ENCODE data around the gene TMEM132C. TPM values are rescaled to one million over a fixed set of nuclear protein-coding genes. Genes with fewer than 3 reads are reported as not detected.

TMEM132C gene
- total RNA-seq, 4 donors from 2014 or later, result 2.4 to 5.5 (median 3.3) TPM

- Histone ChIP-seq H3K36me3 (peaks cover 0 to 8% of the 10 kb centered on the region in 2 donors), H3K27ac (no peak overlapping the region), H3K4me3 (no peak overlapping the region), H3K4me1 (no peaks in the 10 kb centered on the region), H3K27me3 (peaks cover 7% of the 10 kb centered on the region), H3K9me3 (no peaks in the 10 kb centered on the region)
- no peak for ATAC-seq
- TF ChIP-seq POLR2A (IDR thresholded peaks at IDR 0.05), result no peak
- TF ChIP-seq CTCF (IDR thresholded peaks at IDR 0.05), result no peak
- TF ChIP-seq EP300 (IDR thresholded peaks at IDR 0.05), result no peak
- TF ChIP-seq POLR2AphosphoS5 (IDR thresholded peaks at IDR 0.05), result no peak
- WGBS, 2 donors (ENCODE audit: low coverage in 1 of 2), result 53 to 64% methylated on average over 3 to 4 of the region's 4 CpGs
These were observed 427.5 kb downstream of the TMEM132C start for GRCh38 chr12:128694445-128694844.

- Histone ChIP-seq H3K4me1 (no peaks in the 10 kb centered on the region), H3K36me3 (peaks cover 0 to 8% of the 10 kb centered on the region in 2 donors), H3K9me3 (no peaks in the 10 kb centered on the region), H3K27ac (no peak overlapping the region), H3K4me3 (no peak overlapping the region), H3K27me3 (peaks cover 7% of the 10 kb centered on the region)
- ATAC-seq, result no peak
- TF ChIP-seq POLR2AphosphoS5 (IDR thresholded peaks at IDR 0.05), result no peak
- 82 to 98% methylated on average over 4 to 11 of the region's 22 CpGs for WGBS, 2 donors (ENCODE audit: low coverage in 1 of 2)
These were observed 428.7 kb downstream of the TMEM132C start for GRCh38 chr12:128695697-128696096.

GRCh38 chr12:128698301-128698972 lies 431.5 kb downstream of the TMEM132C start:
- H3K9me3 ChIP-seq, result no peaks in the 10 kb centered on the region
- H3K4me3 ChIP-seq, result no peak overlapping the region
- no peak overlapping the region for H3K27ac ChIP-seq
- 79 to 80% methylated on average over 7 to 10 of the region's 12 CpGs for WGBS, 2 donors (ENCODE audit: low coverage in 1 of 2)
- TF ChIP-seq EP300 (IDR thresholded peaks at IDR 0.05) (no peak), POLR2AphosphoS5 (IDR thresholded peaks at IDR 0.05) (no peak), POLR2A (IDR thresholded peaks at IDR 0.05) (no peak), CTCF (IDR thresholded peaks at IDR 0.05) (no peak)
- peaks cover 14% of the 10 kb centered on the region for H3K27me3 ChIP-seq
- no peak for ATAC-seq
- H3K36me3 ChIP-seq, result peaks cover 0 to 8% of the 10 kb centered on the region in 2 donors
- H3K4me1 ChIP-seq, result no peaks in the 10 kb centered on the region

- 80 to 83% methylated on average over 1 to 4 of the region's 4 CpGs for WGBS, 2 donors (ENCODE audit: low coverage in 1 of 2)
- no peaks in the 10 kb centered on the region for H3K4me1 ChIP-seq
- H3K36me3 ChIP-seq, result peaks cover 0 to 8% of the 10 kb centered on the region in 2 donors
- no peak overlapping the region for H3K4me3 ChIP-seq
- peaks cover 14% of the 10 kb centered on the region for H3K27me3 ChIP-seq
- TF ChIP-seq POLR2AphosphoS5 (IDR thresholded peaks at IDR 0.05) (no peak), POLR2A (IDR thresholded peaks at IDR 0.05) (no peak), EP300 (IDR thresholded peaks at IDR 0.05) (no peak), CTCF (IDR thresholded peaks at IDR 0.05) (no peak)
- H3K27ac ChIP-seq, result no peak overlapping the region
- no peak for ATAC-seq
- no peaks in the 10 kb centered on the region for H3K9me3 ChIP-seq
These were observed 432.1 kb downstream of the TMEM132C start for GRCh38 chr12:128699106-128699505.

- H3K9me3 ChIP-seq, result no peaks in the 10 kb centered on the region
- no peaks in the 10 kb centered on the region for H3K4me1 ChIP-seq
- no peak overlapping the region for H3K27ac ChIP-seq
- no peak overlapping the region for H3K4me3 ChIP-seq
- ATAC-seq, result no peak
- 78 to 90% methylated on average over 2 to 4 of the region's 5 CpGs for whole genome bisulfite sequencing, 2 donors (ENCODE audit: low coverage in 1 of 2)
- TF ChIP-seq POLR2AphosphoS5 (IDR thresholded peaks at IDR 0.05), result no peak
- TF ChIP-seq POLR2A (IDR thresholded peaks at IDR 0.05), result no peak
- peaks cover 0 to 8% of the 10 kb centered on the region in 2 donors for H3K36me3 ChIP-seq
- H3K27me3 ChIP-seq, result peaks cover 10% of the 10 kb centered on the region
These were observed 435.4 kb downstream of the TMEM132C start for GRCh38 chr12:128702371-128702770.

- peaks cover 7% of the 10 kb centered on the region for H3K27me3 ChIP-seq
- H3K36me3 ChIP-seq, result no peaks in the 10 kb centered on the region
- TF ChIP-seq EP300 (IDR thresholded peaks at IDR 0.05), result no peak
- no peak for TF ChIP-seq CTCF (IDR thresholded peaks at IDR 0.05)
- TF ChIP-seq POLR2A (IDR thresholded peaks at IDR 0.05), result no peak
- TF ChIP-seq POLR2AphosphoS5 (IDR thresholded peaks at IDR 0.05), result no peak
- no peaks in the 10 kb centered on the region for H3K9me3 ChIP-seq
- H3K4me3 ChIP-seq, result no peak overlapping the region
- H3K27ac ChIP-seq, result no peak overlapping the region
- ATAC-seq, result no peak
- WGBS, 2 donors (ENCODE audit: low coverage in 1 of 2), result no CpG with 5 or more reads among the region's 26 CpGs
- H3K4me1 ChIP-seq, result no peaks in the 10 kb centered on the region
These were observed 438.2 kb downstream of the TMEM132C start for GRCh38 chr12:128705140-128705539.
